ENCODE results near the gene SH2D2A.

SH2D2A gene

GRCh38 chr1:156816561-156817328, at the start of gene SH2D2A:
SH2D2A (minus strand) TSS chr1:156816848; CDS start chr1:156816708, 140 bp downstream.
- Histone ChIP-seq H3K4me2 (ENCODE audit: low read depth, low read length, poor library complexity, severe bottlenecking) (peak within 1 kb of the TSS; percentile 40), H3K9ac (ENCODE audit: low read length) (peak within 1 kb of the TSS; percentile 28), H2AFZ (ENCODE audit: low read depth, low read length, severe bottlenecking) (peak within 1 kb of the TSS; percentile 18), H4K20me1 (ENCODE audit: low read depth, low read length) (no peaks in the 10 kb centered on the region), H3K27ac (ENCODE audit: low read depth, low read length) (no peak within 1 kb of the TSS), H3K36me3 (ENCODE audit: low read length) (no peaks in the 10 kb centered on the region), H3F3A (ENCODE audit: insufficient read depth) (no peaks in the 10 kb centered on the region), H3K9me3 (ENCODE audit: insufficient read depth, low read length) (no peaks in the 10 kb centered on the region), H3K9me2 (replicated peaks; ENCODE audit: insufficient read depth, low read length) (no peaks in the 10 kb centered on the region), H3K27me3 (ENCODE audit: low read length) (no peaks in the 10 kb centered on the region), H3K4me3 (ENCODE audit: insufficient read depth, low read length, poor library complexity, severe bottlenecking) (peak within 1 kb of the TSS; percentile 27), H3K79me2 (ENCODE audit: insufficient read depth, low read length) (no peaks in the 10 kb centered on the region)
- TF ChIP-seq CTCF (IDR thresholded peaks at IDR 0.05; ENCODE audit: insufficient read depth, low read length, poor library complexity, severe bottlenecking): no peak
- no peak for TF ChIP-seq EZH2phosphoT487 (conservative IDR thresholded peaks at IDR 0.05; ENCODE audit: low read length)

GRCh38 chr1:156865865-156866248, 49.2 kb upstream of the SH2D2A start:
- Histone ChIP-seq H3K4me3 (ENCODE audit: insufficient read depth, low read length, poor library complexity, severe bottlenecking) (no peak overlapping the region), H3K9ac (ENCODE audit: low read length) (no peak overlapping the region), H3K9me2 (replicated peaks; ENCODE audit: insufficient read depth, low read length) (no peaks in the 10 kb centered on the region), H4K20me1 (ENCODE audit: low read depth, low read length) (no peaks in the 10 kb centered on the region), H3K4me2 (ENCODE audit: low read depth, low read length, poor library complexity, severe bottlenecking) (no peak overlapping the region), H3K27me3 (ENCODE audit: low read length) (no peaks in the 10 kb centered on the region), H3K79me2 (ENCODE audit: insufficient read depth, low read length) (no peaks in the 10 kb centered on the region), H3F3A (ENCODE audit: insufficient read depth) (no peaks in the 10 kb centered on the region), H3K9me3 (ENCODE audit: insufficient read depth, low read length) (no peaks in the 10 kb centered on the region), H3K36me3 (ENCODE audit: low read length) (no peaks in the 10 kb centered on the region), H2AFZ (ENCODE audit: low read depth, low read length, severe bottlenecking) (no peak overlapping the region), H3K27ac (ENCODE audit: low read depth, low read length) (no peak overlapping the region)
- no peak for TF ChIP-seq EZH2phosphoT487 (conservative IDR thresholded peaks at IDR 0.05; ENCODE audit: low read length)
- TF ChIP-seq CTCF (IDR thresholded peaks at IDR 0.05; ENCODE audit: insufficient read depth, low read length, poor library complexity, severe bottlenecking): no peak

DNA sequence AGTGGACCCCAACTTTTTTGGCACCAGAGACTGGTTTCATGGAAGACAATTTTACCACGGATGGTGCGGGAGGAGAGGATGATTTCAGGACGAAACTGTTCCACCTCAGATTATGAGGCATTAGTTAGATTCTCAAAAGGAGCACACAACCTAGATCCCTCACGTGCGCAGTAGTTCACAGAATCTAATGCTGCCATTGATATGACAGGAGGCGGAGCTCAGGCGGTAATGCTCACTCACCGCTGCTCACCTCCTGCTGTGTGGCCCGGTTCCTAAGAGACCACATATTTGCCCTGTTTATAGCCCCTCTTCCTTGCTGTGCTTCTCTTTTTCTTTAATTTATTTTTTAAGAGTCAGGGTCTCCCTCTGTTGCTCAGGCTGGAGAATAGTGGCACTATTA, 48.6 kb upstream of the SH2D2A start:
- H3K4me3 ChIP-seq (ENCODE audit: insufficient read depth, low read length, poor library complexity, severe bottlenecking): no peak overlapping the region
- no peak overlapping the region for H3K4me2 ChIP-seq (ENCODE audit: low read depth, low read length, poor library complexity, severe bottlenecking)
- TF ChIP-seq EZH2phosphoT487 (conservative IDR thresholded peaks at IDR 0.05; ENCODE audit: low read length) (no peak), CTCF (IDR thresholded peaks at IDR 0.05; ENCODE audit: insufficient read depth, low read length, poor library complexity, severe bottlenecking) (no peak)
- H3K27ac ChIP-seq (ENCODE audit: low read depth, low read length): no peak overlapping the region
- H2AFZ ChIP-seq (ENCODE audit: low read depth, low read length, severe bottlenecking): no peak overlapping the region
- no peaks in the 10 kb centered on the region for H3K36me3 ChIP-seq (ENCODE audit: low read length)
- no peaks in the 10 kb centered on the region for H3K9me2 ChIP-seq (replicated peaks; ENCODE audit: insufficient read depth, low read length)
- no peaks in the 10 kb centered on the region for H3F3A ChIP-seq (ENCODE audit: insufficient read depth)
- no peaks in the 10 kb centered on the region for H3K27me3 ChIP-seq (ENCODE audit: low read length)
- H4K20me1 ChIP-seq (ENCODE audit: low read depth, low read length): no peaks in the 10 kb centered on the region
- no peaks in the 10 kb centered on the region for H3K9me3 ChIP-seq (ENCODE audit: insufficient read depth, low read length)
- no peaks in the 10 kb centered on the region for H3K79me2 ChIP-seq (ENCODE audit: insufficient read depth, low read length)
- no peak overlapping the region for H3K9ac ChIP-seq (ENCODE audit: low read length)

Measured in SU-DHL-6 (cell line).